H1 (cell line): ENCODE measurements around the gene RPS6KA2. TPM values are rescaled to one million over a fixed set of nuclear protein-coding genes. Genes with fewer than 3 reads are reported as not detected.

Source experiments
- ASH2L ChIP-seq: fragments of 200-600, 300-600 bp; sonication (generic); IDR thresholded peaks from one replicate; pipeline ENCODE4 v1.7.1; 2017; ENCODE audit warnings: low read length
- BRCA1 ChIP-seq: IDR thresholded peaks from 2 replicates; pipeline ENCODE4 v1.6.1; 2012; ENCODE audit warnings: low read depth, low read length, improper control_type of control experiment
- CHD7 ChIP-seq: fragments of 300-600 bp; sonication (generic); IDR thresholded peaks from 2 replicates; pipeline ENCODE4 v1.7.1; 2012; ENCODE audit warnings: low read length, moderate library complexity, mild to moderate bottlenecking, inconsistent platforms; ENCODE audit not compliant: insufficient replicate concordance
- EZH2 ChIP-seq: fragments of 200-600 bp; sonication (generic); IDR thresholded peaks from 2 replicates; pipeline ENCODE4 v1.7.1; 2012; ENCODE audit warnings: low read depth, mild to moderate bottlenecking, moderate library complexity, low read length, inconsistent platforms; ENCODE audit not compliant: severe bottlenecking
- GTF2F1 ChIP-seq: IDR thresholded peaks from 2 replicates; pipeline ENCODE4 v1.6.1; 2012; ENCODE audit warnings: low read depth, low read length, improper control_type of control experiment, borderline replicate concordance
- JUND ChIP-seq: IDR thresholded peaks from 2 replicates; pipeline ENCODE4 v1.6.1; 2011; ENCODE audit warnings: mild to moderate bottlenecking, improper control_type of control experiment, low read length
- NANOG ChIP-seq: IDR thresholded peaks from 2 replicates; pipeline ENCODE4 v1.6.1; 2011; ENCODE audit warnings: low read length, low read depth, mild to moderate bottlenecking, inconsistent platforms; ENCODE audit not compliant: insufficient read depth, poor library complexity, severe bottlenecking
- POLR2AphosphoS5 ChIP-seq: IDR thresholded peaks from 2 replicates; pipeline ENCODE4 v1.6.1; 2011; ENCODE audit warnings: low read depth, low read length
- SRF ChIP-seq: IDR thresholded peaks from 2 replicates; pipeline ENCODE4 v1.6.1; 2011; ENCODE audit warnings: mild to moderate bottlenecking, low read depth, low read length, moderate library complexity
- TAF1 ChIP-seq: IDR thresholded peaks from 2 replicates; pipeline ENCODE4 v1.6.1; 2011; ENCODE audit warnings: mild to moderate bottlenecking, low read depth, low read length
- TAF7 ChIP-seq: optimal IDR thresholded peaks from 2 replicates; pipeline ENCODE3; 2011; ENCODE audit warnings: low read depth, mild to moderate bottlenecking, inconsistent platforms, low read length, moderate library complexity, borderline replicate concordance
- polyA plus RNA-seq, 7 experiments: library from polyadenylated mRNA; depleted of rRNA in 3 of 7; stranded (reverse) in 5 of 7; unstranded in 2 of 7; fragments of >200 nt in 5 of 7; fragments of 200-250 nt in 2 of 7; gene quantifications; 1 replicate in 5 of 7; 2 replicates in 1 of 7; 4 replicates in 1 of 7; pipeline versions ENCODE4 v1.2.1 to v1.2.3, GENCODE V29; 2011 to 2013; ENCODE audit warnings: missing spikeins in 2 of 7, mixed read lengths in 2 of 7
- total RNA-seq: library from RNA; stranded (reverse); fragmentation: NEBNext Ultra II Directional; extraction: Animal tissue kit (Norgen Biotek cat#: 25700); gene quantifications from 2 replicates; pipeline ENCODE4 v1.2.1, GENCODE V29; 2021

The RPS6KA2 gene
- total and polyA plus RNA-seq, 2 of the 8 experiments (the other 6 are each of a cell fraction or from before 2014, with no cell fraction given) = 8.8 to 25.7 TPM

DNA sequence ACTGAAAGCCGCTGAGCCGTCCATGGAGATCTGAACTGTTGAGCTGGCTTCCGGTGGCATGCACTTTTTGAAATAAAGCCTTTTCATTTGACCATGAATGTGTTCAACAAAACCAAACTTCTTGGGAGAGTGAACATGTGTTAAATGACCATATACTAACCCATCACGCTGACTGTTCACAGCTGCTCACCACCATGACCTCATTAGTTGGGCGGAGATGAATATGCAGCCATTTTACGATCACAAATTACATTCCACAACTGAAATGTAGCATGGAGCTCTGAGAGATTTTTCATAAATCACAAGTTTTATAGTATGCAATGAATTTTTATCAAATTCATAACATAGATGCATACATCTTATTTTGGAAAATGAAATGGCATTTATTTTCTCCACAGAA lies 44.8 kb downstream of the RPS6KA2 start (continued):
- TF ChIP-seq CHD7 (no peak), POLR2AphosphoS5 (no peak), SRF (no peak), NANOG (no peak), GTF2F1 (no peak), EZH2 (no peak), JUND (no peak), ASH2L (no peak), BRCA1 (no peak), TAF7 (no peak), TAF1 (no peak)
